GM10266 (cell line): ENCODE measurements around the gene PPP2R2C.

ENCODE experiments used
- DNase-seq: peaks from one replicate; pipeline ENCODE4 v3.0.0; 2012; ENCODE audit errors: extremely low spot score
- CTCF ChIP-seq: IDR thresholded peaks from 2 replicates; pipeline ENCODE4 v1.5.1; 2012; ENCODE audit warnings: mild to moderate bottlenecking, low read depth; ENCODE audit not compliant: control insufficient read depth, insufficient read depth; ENCODE audit errors: missing control alignments

The PPP2R2C gene

GRCh38 chr4:6419452-6420028, 52.9 kb downstream of the PPP2R2C start:
- no peak for TF ChIP-seq CTCF
- DNase-seq = no peak

GRCh38 chr4:6418193-6418755, 54.1 kb downstream of the PPP2R2C start:
- no peak for DNase-seq
- no peak for TF ChIP-seq CTCF

- TF ChIP-seq CTCF = no peak
Observed at GRCh38 chr4:6417516-6418050, 54.8 kb downstream of the PPP2R2C start.

DNA sequence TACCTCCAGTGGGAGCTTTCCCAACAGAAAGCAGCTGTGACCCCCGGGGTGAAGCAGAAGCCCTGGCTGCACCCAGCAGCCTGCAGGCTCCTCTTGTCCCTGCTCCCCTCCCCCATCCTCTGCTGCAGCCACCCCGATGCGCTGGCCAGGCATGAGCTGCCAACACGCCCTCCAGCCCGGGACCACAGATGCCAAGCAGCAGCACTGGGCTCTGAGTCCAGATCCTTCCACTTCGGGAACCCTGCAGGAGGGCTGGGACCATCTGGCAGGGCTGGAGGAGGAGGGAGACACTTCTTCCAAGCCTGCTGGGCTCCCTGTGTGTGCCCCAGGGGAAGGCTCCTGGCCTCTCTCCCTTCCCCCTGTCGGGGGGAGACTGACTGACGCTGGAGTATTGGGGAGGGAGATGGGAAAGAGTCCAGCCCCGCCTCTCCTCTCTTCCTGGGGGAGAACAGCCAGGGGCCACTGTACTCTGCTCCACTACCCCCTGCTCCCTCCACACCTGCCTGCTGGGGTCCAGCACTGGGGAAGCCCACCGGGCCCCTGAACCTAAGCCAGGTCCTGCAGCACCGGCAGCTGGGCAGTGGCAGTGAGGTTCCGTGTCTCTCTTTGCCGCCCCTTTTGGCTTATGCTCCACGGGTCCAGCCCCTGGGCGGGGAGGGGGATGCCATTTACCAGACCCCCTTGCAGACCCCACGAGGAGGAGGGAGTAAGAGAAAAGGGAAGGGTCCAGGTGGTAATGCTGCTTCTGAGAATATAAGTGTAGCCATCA, 55.7 kb downstream of the PPP2R2C start:
- no peak for DNase-seq
- TF ChIP-seq CTCF = no peak

More at GRCh38 chr4:6417516-6418050, 54.8 kb downstream of the PPP2R2C start:
- no peak for DNase-seq

DNA sequence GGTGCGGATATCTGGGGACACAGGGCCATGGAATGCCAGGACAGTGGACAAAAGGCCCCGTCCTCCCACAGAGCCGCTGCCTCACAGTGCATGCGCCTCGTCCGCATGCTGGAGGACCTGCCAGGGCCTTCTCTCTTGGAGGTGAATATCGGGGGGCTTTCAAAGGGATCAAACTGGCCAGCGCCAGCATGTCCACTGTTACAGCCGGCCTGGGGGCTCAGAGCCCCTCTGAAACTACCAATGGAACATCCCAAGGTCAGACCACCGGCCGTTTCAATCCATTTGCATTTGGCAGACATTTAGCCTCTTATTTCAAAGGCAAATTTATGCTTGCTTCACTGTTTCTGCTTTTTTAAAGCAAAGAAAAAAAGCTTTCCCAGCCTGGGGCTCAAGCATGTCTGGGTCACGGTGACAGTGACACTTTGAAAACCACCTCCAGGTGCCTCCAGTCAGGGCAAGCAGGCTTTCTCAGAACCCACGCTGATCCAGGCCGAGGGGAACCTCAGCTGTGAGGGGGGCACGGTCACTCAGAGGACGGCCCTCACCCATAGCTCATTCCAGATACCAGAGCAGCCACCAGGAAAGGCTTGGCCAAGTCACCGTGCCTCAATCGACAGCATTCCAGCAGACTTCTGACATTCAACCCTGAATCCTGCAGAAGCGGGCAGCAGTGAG, 57.2 kb downstream of the PPP2R2C start:
- no peak for TF ChIP-seq CTCF
- no peak for DNase-seq

- TF ChIP-seq CTCF = no peak
- no peak for DNase-seq
Observed at GRCh38 chr4:6414578-6414977, 57.8 kb downstream of the PPP2R2C start.
